Measurements from ENCODE around the gene MYADML2. TPM values are rescaled to one million over a fixed set of nuclear protein-coding genes. Genes with fewer than 3 reads are reported as not detected.

The MYADML2 gene
- total and polyA plus RNA-seq, 8 donors, result not detected

DNA sequence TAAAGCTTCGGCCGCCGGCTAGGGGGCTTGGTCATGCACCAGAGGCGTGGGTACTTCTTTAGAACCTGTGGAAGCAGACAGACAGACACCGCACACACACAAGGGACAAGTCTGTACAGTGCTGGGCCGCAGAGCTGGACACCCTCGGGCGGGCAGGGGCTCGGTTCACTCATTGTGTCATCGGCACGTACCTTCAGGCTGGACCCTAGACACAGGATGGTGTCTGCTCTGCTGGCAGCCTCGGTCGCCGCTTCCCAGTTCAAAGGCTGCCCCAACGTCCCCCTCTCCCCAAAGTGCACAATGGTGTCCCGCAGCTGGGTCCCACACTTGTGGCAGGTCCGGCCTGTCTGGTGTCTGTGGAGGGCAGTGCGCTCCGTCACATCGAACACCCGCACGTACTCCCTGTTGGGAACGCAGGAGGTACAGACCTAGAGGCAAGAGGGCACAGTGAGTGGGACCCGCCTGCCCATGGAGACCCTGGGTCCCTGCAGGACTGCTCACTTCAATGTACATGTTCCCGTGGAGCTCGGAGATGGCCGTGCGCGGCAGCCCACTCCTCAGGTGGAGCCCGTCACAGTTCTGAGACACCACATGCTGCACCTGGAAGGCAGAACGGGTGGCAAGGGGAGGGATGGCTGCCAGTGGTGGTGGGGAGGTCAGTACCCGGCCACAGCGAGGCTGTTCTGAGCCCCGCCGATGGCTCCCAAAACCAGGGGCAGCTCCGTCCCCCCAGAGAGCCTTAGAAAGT lies 32.8 kb downstream of the MYADML2 start:
- peaks cover 35 to 71% (median 59%) of the 10 kb centered on the region in 4 donors for H3K4me1 ChIP-seq
- peak overlapping the region in 1 of 5 donors; percentile 78 for H3K27ac ChIP-seq
- DNase-seq, result no peak
- H3K36me3 ChIP-seq, result peaks cover 37 to 51% (median 44%) of the 10 kb centered on the region in 4 donors
- no peaks in the 10 kb centered on the region for H3K27me3 ChIP-seq
- 94 to 98% (median 96%) methylated on average over 26 to 36 of the region's 36 CpGs for WGBS, 5 donors
- TF ChIP-seq POLR2A (IDR thresholded peaks at IDR 0.05), result no peak
- TF ChIP-seq EP300 (IDR thresholded peaks at IDR 0.05), result no peak
- TF ChIP-seq POLR2AphosphoS5 (IDR thresholded peaks at IDR 0.05), result no peak
- H3K9me3 ChIP-seq, result no peaks in the 10 kb centered on the region
- no peak overlapping the region for H3K4me3 ChIP-seq
- intact Hi-C loops (cut with DNase I; ENCODE audit: low total_unique reads), result no loop called here

DNA sequence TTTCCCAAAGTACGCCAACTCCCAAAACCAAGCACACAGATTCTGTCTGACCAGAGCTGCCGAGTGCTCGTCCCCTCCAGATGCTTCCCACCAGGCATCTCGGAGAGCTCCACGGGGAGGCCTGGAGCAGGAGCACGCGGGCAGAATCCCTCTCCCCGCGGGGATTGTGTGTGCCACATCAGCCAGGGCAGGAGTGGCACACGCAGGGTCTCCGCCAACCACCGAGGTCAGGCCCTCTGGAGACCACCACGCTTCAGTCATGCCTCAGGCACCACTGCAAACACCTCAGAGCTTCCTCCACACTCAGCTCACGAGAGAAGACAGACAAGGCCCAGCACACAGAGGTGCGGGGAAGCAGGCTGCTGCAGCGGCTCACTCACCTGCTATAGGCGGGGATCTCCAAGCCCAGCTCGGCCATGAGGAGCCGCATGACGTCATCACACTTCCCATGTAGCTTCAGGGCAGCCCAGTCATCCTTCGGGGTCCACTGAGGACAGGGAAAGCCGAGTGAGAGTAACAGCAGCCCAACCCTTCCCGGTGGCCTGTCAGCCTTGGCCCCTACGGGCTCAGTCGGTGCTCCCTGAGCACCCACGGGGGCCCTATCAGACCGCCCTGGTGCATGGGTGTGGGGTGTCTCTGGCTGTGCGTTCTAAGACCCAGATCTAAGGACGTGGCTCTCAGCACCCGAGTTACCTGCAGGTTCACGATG lies 33.5 kb downstream of the MYADML2 start:
- WGBS, 5 donors, result 91 to 95% (median 95%) methylated on average over 23 to 31 of the region's 31 CpGs
- peaks cover 36 to 54% (median 49%) of the 10 kb centered on the region in 4 donors for H3K36me3 ChIP-seq
- no peak for DNase-seq

DNA sequence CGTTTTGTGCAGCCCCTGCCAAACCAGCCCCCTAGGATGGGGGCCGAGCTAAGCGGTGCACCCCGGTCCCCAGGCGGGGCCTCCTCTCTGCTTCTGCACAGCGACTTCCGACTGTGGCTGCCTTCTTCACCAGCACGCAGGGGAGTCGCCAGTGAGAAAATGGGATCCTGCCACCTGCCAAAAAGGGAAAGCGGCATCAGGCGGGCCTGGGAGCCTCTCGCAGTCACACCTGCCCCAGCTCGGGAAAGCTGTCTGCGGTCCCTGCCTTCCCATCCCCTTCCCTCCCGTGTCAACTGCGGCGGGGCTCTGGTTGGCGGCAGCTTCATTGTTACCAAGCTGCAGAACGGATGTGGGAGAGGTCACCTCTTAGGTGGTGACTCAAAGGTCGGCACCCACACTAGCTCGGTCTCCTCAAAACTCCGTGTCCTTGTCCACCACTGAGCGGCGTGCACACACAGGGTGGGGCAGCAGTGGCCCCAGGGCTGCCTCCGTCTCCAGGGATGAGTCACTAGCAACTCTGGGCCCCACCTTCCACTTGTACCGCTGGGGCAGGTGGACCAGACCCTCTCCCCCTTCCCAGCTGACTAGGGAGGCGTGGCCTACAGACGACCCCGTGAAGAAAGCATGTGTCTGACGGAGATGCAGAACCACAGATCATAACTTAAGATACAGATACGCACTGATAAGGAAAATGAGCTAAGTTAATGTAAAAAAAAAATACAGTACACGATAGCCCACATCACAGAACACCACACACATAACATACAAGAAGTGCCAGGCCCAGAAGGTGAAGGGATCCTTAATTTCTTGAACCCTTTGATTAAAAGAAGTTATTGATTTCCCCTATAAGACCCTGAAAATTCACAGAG lies 34.4 kb downstream of the MYADML2 start:
- Histone ChIP-seq H3K4me1 (peaks cover 22 to 67% (median 54%) of the 10 kb centered on the region in 4 donors), H3K9me3 (no peaks in the 10 kb centered on the region), H3K4me3 (peak overlapping the region in 1 of 4 donors; percentile 28), H3K27me3 (no peaks in the 10 kb centered on the region), H3K27ac (peak overlapping the region; percentile 55 to 78 (median 66)), H3K36me3 (peaks cover 44 to 63% (median 58%) of the 10 kb centered on the region in 4 donors)
- 79 to 88% (median 84%) methylated on average over 32 of the region's 32 CpGs for WGBS, 5 donors
- DNase-seq, result peak; percentile 65 to 79
- intact Hi-C loops (cut with DNase I; ENCODE audit: low total_unique reads), result no loop called here
- TF ChIP-seq POLR2A (IDR thresholded peaks at IDR 0.05) (no peak), POLR2AphosphoS5 (IDR thresholded peaks at IDR 0.05) (no peak), EP300 (IDR thresholded peaks at IDR 0.05) (no peak)
- TF ChIP-seq, protein P1, sequence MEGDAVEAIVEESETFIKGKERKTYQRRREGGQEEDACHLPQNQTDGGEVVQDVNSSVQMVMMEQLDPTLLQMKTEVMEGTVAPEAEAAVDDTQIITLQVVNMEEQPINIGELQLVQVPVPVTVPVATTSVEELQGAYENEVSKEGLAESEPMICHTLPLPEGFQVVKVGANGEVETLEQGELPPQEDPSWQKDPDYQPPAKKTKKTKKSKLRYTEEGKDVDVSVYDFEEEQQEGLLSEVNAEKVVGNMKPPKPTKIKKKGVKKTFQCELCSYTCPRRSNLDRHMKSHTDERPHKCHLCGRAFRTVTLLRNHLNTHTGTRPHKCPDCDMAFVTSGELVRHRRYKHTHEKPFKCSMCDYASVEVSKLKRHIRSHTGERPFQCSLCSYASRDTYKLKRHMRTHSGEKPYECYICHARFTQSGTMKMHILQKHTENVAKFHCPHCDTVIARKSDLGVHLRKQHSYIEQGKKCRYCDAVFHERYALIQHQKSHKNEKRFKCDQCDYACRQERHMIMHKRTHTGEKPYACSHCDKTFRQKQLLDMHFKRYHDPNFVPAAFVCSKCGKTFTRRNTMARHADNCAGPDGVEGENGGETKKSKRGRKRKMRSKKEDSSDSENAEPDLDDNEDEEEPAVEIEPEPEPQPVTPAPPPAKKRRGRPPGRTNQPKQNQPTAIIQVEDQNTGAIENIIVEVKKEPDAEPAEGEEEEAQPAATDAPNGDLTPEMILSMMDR (IDR thresholded peaks at IDR 0.05), result no peak

More for the DNA sequence above, 33.5 kb downstream of the MYADML2 start:
- TF ChIP-seq, protein P1 (IDR thresholded peaks at IDR 0.05), result no peak
- TF ChIP-seq EP300 (IDR thresholded peaks at IDR 0.05) (no peak), POLR2A (IDR thresholded peaks at IDR 0.05) (no peak), POLR2AphosphoS5 (IDR thresholded peaks at IDR 0.05) (no peak)
- Histone ChIP-seq H3K4me1 (peaks cover 27 to 71% (median 57%) of the 10 kb centered on the region in 4 donors), H3K4me3 (no peak overlapping the region), H3K27ac (peak overlapping the region in 1 of 5 donors; percentile 78), H3K9me3 (no peaks in the 10 kb centered on the region), H3K27me3 (no peaks in the 10 kb centered on the region)
- intact Hi-C loops (cut with DNase I; ENCODE audit: low total_unique reads), result no loop called here

DNA sequence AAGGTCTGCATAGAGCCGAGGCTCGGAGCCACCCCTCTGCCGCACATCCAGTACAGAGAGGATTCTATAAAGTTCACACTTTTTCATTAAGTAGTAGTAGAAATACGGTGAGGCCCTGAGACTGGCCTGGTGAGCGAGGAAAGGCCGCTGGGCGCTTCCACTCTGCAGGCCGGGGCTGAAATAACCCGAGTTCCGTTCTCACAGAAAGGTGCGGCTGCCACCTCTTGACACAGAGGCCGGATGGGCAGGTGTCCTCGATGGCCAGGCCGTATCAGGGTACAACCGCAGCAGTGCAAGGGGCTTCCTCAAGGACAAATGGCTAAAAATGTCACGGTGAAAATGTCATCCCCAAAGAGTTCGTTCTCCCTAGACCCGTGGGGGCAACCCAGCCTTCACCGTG lies 35.1 kb downstream of the MYADML2 start:
- DNase-seq, result no peak

More for the DNA sequence above, 35.1 kb downstream of the MYADML2 start:
- H3K27ac ChIP-seq, result peak overlapping the region; percentile 55 to 78 (median 66)
- intact Hi-C loops (cut with DNase I; ENCODE audit: low total_unique reads), result no loop called here
- no peak for TF ChIP-seq POLR2A (IDR thresholded peaks at IDR 0.05)
- TF ChIP-seq EP300 (IDR thresholded peaks at IDR 0.05), result no peak
- TF ChIP-seq, protein P1 (IDR thresholded peaks at IDR 0.05), result no peak
- no peak for TF ChIP-seq POLR2AphosphoS5 (IDR thresholded peaks at IDR 0.05)
- H3K36me3 ChIP-seq, result peaks cover 50 to 70% (median 65%) of the 10 kb centered on the region in 4 donors
- no peaks in the 10 kb centered on the region for H3K9me3 ChIP-seq
- H3K4me3 ChIP-seq, result peak overlapping the region; percentile 11 to 28 (median 20)
- peaks cover 18 to 63% (median 49%) of the 10 kb centered on the region in 4 donors for H3K4me1 ChIP-seq
- no peaks in the 10 kb centered on the region for H3K27me3 ChIP-seq
- WGBS, 5 donors, result 70 to 83% (median 81%) methylated on average over 19 of the region's 19 CpGs
